Right renal cortex interstitium (tissue), 3 donors: Measurements from ENCODE around the gene EVPL. TPM values are rescaled to one million over a fixed set of nuclear protein-coding genes. Genes with fewer than 3 reads are reported as not detected.
"Not testable (repeated sequence)": the region's sequence is repeated elsewhere in the genome, so short reads cannot be mapped to it uniquely, and the experiment has no call there.

ENCODE experiments used
- DNase-seq, 3 donors: peaks; one replicate each; pipeline ENCODE4 v3.0.0-alpha.2; 2013; ENCODE audit warnings: low read depth in 3 of 3, low spot score in 2 of 3
- polyA plus RNA-seq, 3 donors: library from polyadenylated mRNA; unstranded; fragments of 120-200 nt; gene quantifications; one replicate each; pipeline ENCODE4 v1.2.1, GENCODE V29; 2013; ENCODE audit not compliant: insufficient read length in 3 of 3

EVPL gene
- polyA plus RNA-seq, 3 donors, result 14.4 to 16.0 (median 14.9) TPM

DNA sequence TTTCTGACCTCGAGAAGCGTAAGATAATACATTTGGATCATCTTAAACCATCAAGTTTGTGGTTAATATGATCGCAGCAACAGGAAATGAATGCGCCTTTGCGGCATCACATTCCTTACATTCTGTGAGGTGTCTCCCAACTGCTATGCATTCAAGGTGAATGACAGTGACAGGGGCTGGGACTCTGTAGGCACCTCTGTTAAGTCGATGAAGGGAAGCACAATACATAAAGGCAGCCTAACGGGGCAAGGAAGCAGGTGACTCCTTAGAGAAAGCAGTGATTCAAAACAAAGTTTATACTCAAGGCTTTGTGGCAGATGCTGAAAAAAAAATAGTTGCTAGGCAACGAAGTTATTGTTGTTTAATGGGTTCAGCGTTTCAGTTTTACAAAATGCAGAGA is 21.6 kb upstream of the EVPL start:
- DNase-seq, result no peak

DNA sequence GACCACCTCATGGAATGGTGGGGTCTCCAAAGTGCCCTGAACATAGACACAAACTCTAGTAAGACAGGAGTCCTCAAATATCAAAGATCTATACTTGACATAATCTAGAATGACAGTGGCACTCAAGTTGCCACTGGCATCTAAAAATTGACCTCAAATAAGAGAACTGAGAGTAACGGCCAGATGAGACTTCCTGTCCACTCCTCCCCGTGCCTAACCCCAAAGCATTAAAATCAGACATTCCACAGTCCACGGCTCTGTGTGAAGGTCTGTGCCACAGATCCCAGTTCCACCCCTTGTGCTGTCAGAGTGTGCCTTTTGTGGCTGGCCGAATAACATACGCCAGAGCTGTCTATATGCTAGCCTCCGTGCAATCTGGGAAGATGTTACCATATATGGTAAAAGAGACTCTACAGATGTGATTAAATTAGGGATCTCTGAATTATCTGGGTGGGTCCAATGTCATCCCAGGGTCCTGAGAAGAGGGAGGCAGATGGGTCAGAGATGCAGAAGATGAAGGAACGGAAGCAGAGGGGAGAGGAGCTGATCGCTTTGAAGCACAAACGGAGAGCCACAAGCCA is 21.0 kb upstream of the EVPL start:
- no peak for DNase-seq

DNA sequence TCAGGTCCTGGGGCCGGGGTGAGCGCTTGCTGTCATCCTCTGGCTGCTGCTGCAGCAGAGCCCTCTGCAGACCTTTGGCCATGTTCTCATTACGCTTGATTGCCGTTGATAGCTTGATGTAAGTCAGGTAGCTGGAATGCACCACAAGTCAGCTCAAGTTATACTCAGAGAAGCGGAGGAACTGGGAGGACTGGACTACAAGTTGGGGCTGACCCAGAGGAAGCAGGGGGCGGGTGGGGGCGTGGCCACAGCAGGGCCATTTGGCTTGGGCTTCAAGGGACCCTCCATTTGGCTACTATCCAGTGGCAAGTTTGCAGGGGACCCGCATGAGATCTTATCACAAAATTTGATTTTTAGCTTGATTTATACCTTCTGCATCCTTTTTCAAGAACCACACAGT is 19.0 kb upstream of the EVPL start:
- no peak for DNase-seq

DNA sequence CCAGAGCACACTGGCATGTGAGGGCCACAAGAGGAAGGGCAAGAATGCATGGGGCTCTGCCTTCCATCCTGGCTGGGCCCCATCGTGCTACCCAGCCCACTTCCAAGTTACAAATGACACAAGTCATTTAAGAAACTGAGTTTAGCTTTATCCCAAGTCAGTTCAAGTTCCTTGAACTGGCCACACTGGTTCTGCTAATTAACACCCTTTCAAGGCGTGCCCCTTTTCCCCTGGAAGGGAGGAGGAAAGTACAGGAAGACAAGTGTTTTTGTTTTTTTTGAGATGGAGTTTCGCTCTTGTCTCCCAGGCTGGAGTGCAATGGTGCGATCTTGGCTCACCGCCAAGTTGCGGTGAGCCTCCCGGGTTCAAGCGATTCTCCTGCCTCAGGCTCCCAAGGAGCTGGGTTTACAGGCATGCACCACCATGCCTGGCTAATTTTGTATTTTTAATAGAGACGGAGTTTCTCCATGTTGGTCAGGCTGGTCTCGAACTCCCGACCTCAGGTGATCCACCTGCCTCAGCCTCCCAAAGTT is 17.4 kb upstream of the EVPL start:
- not testable (repeated sequence) for DNase-seq

DNA sequence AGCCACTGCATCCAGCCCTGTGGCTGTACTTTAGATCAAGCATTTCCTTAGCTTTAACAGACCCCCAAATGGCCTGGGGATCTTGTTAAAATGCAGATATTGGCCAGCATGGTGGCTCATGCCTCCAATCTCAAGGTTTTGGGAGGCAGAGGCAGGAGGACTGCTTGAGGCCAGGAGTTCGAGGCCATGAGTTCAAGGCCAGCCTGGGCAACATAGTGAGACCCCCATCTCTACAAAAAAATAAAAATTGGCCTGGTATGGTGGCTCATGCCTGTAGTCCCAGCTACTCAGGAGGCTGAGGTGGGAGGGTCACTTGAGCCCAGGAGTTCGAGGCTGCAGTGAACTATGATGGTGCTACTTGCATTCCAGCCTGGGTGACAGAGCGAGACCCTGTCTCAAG is 15.8 kb upstream of the EVPL start:
- not testable (repeated sequence) for DNase-seq

DNA sequence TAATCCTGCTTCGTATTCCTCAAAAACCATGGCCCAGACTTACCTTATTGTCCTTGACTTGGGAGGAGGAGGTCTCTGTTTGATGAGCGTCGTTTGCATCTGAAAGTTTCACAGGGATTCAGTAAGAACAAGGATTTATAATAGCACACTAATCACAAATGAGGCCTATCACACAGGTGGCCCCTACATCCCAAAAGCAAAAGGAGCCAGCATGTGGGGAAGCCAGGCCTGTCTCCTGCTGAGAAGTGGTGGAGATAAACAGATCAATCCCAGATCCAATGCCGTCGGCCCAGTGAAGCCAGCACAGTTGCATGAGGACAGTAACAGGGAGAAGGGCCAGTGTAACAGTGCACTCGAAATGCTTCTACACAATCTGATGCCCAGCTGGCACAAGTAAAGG is 13.3 kb upstream of the EVPL start:
- DNase-seq, result no peak

DNA sequence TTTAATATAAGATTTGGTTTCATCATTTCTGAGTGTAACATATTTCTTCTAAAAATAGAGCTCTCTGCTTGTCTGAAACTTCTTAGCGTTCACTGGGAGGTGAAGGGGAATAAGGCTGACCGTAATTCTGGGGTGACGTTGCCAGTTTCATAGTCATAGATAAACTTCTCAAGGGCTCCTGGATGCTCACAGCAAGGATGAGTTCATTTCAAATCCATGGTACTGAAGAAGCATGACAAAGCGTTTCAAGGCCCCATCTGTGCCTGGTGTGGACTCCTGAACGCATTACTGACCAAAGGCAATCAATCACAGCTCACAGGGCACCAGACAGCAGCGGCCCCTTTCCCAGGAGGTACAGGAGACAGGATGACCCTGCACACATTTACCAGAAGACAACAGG is 12.0 kb upstream of the EVPL start:
- no peak for DNase-seq

DNA sequence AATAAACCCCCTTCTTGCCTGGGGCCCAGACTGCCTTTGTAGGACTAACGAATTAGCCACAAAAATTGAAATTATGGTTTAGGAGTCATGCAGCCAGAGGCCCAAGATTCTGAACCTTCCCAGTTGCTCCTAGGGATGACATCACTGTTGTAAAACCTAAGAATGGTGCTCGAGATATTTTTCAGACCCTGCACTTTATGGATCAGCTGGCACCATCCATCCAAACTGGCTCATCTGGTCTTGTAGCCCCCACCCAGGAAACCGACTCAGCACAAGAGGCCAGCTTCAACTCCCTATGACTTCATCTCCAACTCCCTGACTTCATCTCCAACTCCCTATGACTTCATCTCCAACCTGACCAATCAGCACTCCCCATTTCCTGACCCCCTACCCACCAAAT is 10.9 kb upstream of the EVPL start:
- DNase-seq, result no peak

DNA sequence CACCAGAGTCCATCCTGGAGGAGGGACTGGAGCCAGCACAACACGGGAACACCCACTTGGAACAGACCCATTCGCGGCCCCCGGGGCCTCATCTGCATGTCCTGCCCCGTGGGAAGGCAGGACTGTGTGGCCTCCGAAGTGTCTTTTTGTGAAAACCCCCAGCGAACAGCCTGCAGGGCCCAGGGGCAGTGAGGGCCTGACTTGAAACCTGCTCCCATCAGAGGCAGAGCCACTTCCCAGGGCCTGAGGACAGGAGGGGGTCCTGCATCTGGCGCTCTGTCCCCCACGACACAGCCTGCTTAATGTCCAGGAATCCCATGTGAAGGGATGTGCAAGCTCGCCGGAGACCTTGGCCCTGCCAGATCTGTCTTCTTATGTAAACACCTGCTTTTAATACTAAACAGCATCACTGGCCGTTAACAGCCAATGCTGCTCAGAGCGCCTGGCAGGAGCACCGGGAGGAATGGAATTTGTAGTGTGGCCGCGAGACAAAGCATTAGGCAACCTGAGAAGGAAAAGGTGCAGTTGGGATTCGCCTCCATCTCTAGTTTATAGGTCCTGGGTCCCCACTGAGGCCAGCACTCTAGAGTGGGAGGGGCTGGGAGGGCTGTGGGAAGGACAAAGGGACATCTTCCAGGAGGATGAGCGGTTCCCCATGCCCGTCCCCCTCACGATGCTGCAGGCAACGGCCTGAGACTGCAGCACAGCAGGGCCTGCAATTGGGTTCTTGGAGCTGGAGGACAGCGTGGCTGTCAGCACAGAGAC is 9.6 kb upstream of the EVPL start:
- no peak for DNase-seq

DNA sequence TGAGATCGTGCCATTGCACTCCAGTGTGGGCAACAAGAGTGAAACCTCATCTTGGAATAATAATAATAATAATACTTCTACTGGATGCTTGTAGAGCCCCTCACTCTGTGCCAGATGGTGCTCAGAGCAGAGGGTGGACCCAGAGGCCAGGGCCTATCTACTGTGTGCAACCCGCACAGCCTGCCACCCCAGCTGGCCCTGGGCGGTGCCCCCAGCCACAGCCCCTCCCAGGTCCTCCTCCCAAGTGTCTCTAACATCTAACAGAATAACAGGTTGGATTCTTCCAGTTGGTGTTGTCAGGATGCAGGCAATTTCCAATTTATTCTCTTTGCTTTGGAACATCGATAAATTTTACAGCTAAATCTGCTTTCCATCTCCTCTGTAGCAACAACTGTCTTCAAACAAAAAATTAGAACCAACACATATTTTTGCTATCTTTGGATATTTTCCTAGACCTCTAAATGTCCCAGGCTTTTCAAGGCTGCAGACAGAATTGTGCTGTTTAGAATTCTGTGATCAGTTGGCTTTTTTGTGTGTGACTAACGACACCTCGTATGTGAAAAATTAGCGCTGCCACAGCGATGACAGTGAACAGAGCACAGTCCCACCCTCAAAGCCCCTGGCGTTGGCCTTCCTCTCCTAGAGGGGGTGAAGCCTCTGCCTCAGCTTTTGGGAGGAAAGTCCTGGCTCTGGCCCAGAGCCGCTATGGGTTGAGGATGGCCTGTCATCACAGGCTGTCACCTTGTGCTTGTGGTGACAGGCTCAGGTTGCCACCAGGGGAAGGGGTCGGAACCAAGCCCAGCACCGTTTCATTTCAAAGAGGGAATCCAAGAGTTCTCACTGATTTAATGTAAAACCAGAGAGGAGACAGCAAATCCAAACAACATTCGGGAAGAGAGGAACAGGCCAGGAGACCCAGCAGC is 7.6 kb upstream of the EVPL start:
- no peak for DNase-seq

DNA sequence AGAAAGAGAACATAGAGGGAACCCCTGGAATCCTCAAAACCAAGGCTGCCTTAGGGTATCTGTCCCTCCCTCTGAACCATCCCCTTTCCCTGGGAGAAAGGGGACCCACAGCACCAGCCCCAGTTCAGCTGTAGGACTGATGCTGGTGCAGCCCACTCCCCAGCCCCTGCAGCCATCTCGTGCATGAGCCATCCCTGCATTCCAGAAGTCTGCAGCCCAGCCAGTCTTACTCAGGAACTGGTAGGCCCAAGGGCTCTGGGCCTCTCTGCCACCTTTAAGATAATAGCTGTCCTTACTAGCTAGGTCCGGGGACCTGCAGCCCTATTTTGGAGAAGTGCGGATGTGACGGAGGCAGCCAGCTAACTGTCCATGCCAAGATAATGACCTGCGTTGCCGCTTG is 6.0 kb upstream of the EVPL start:
- no peak for DNase-seq

DNA sequence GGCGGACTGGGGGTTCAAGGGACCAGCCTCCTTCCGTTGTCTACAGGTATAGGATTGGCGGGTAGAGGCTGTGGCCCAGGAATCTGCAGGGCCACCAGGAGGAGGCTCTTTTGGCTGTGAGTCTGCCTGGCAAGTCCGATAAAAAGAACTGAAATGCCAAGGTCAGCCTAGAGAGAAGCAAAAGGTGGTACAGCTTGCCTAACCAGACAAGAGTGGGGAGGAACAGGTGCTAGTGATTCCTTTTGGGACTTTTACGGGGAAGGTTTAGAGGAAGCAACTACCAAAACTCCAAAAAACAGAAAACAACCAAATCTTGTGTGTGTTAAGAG is 5.6 kb upstream of the EVPL start:
- no peak for DNase-seq

DNA sequence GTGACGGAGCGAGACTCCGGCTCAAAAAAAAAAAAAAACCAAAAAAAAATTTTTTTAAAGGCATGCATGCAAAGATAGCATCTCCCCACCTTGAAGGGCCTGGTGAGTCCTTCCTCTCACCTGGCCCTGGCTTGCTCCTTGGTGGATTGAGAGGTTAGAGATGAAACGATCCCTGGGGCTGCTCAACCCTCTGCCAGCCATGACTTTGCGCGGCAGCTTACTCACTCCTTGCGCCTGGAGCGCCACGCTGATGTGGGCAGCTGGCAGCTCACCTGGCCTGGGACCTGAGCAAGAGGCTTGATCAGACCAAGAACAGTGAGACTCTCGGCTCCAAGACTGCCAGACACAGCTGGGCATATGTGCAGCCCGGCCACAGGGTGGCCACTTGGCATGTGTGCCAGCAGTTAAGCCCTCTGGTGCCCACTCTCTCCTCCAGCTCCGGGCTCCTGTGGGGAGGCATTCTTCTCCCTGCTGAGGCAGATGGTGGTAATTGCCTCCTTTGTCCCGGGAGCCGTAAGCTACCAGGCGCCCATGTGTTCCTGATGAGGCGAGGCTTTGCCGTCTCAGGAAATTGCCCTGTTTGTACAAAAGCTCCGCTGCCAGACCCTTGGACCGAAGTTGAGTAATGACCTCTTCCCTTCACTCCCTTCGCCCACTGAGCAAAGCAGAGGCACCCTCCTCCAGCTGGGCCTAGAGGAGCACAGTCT is 5.1 kb upstream of the EVPL start:
- no peak for DNase-seq

DNA sequence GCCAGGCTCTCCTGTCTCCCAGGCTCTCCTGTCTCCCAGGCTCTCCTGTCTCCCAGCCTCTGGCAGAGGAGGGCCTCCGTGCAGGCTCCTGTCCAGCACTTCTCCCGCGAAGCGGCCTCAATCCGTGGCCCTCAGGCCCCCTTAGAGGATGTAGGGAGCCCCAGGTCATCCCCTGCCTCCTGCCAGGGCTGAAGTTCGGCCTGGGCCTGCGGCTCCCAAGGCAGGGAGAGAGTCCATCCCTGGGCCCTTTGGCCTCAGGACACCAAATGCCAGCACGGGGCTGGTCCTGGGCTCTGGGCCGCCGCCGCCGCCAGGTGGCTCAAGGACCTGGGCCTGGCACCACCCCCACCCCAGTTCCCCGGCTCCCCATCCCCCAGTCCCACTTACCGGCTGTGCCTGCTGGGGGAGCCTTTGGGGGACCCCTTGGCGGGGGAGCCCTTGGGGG is 370 bp downstream of the EVPL start:
- no peak for DNase-seq

DNA sequence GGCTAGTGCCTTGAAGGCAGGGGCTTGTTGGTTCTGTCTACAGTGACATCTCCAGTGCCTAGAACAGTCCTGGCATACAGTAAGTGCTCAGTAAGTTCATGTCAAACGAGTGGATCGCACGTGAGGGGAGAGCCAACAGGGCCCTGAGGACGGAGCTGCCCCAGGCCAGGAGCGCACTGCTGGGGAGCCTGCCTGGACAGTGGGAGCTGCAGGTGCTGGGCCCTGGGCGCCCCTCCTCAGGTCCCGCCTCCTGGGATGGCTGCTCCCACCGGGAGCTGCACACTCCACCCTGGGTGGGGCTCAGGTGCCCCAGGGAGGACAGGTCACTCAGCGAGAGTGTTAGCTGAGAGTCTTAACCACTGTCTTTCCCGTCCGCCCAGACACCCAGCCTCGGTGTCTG is 1.8 kb downstream of the EVPL start:
- DNase-seq, result no peak

DNA sequence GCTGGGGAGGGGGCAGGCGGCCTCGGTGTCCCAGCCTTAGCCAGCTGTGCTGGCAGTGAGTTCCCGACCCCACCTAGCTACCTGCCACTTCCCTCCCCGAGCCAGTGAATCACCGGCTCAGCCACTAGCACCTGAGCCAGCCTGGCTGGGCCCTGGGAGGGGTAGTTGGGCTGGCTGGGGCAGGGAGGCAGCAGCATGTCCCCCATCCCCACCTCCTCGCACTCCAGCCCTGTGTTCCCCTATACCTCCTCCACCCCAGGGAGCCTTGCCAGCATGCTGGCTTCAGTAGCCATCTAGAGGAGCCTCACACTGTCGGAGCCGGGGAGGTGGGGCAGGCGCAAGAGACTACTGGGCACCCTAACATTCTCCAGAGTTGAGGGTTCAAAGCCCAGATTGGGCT is 2.8 kb downstream of the EVPL start:
- no peak for DNase-seq

DNA sequence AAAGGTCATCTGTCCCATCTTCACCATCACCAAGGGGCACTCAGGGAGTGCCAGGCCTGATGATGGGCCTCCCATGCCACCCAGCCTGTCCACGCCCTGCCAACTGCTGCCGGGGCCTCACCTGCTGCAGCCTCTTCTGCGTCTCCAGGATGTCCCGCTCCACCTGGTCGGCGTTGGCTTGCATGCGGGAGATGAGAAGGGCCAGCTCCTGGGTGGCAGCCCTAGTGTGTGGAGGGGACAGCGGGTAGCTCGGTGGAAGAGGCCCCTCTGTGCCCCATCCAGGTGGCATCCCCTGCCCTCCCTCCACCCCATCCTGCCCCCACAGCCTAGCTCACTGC is 3.2 kb downstream of the EVPL start:
- DNase-seq, result no peak

DNA sequence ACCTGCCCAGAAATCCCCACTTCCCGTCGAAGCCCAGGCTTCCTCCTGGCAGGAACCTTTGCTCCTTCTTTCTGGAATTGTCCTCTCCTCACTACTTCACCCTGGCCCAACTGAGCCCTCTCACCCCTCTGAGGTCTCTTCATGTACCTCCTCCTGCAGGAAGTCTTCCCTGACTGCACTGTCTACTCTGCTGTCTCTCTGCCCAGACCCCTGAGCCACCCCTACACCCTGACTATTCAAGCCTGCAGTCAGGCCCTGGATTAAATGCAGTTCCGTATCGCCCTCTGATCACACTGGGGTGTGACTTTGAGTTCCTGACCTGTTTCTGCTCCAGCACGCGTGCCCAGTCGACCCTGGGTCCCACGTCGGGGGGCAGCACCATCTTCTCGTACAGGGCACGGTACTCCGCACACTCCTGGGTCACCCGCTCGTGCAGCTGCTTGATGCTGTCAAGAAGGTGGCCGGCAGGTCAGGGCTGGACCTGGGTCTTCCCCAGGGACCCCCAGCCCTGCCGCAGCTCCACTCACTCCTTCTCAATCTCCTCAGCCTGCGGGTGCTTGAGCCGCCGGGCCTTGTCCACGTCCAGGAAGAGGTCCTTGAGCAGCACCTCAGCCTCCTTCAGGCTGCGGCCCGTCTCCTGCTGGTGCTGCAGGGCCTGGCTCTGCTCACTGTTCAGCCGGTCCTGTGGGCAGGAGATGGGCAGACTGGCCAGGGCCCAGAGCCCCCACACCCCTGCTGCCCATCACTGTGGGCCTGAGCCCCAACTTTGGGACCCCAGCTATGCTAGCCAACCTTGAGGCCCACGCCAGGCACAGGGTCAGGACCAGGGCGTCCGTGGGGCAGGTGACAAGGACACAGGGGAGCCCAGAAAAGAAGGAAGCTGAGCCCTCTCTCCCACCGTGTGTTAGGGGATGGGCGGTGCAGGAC is 3.9 kb downstream of the EVPL start:
- no peak for DNase-seq

DNA sequence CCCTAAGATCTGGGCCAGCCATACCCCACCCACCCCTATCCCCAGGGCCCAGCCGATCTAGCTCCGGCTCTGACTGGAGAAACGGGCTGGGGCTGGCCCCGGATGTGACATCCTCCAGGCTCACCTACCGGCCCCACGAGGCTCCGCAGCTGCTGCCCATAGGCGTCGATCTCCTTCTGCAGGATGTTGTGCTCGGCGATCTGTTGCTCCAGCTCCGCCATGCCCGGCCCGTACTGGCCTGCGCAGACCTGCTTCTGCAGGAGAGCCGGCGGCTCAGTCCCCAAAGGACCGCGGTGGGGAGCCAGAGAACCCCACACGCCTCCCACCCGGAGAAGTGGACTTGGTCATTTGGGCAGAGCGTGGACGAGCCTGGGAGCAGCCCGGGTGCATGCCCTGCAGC is 4.8 kb downstream of the EVPL start:
- DNase-seq, result no peak
